Adrenal gland (tissue), 5 donors: ENCODE data around the gene SLC36A1.

Source experiments
- POLR2A ChIP-seq, 2 donors: fragments of 450-650 bp; IDR thresholded peaks; one replicate each; pipeline ENCODE4 v1.6.1; 2017; ENCODE audit warnings: antibody characterized with exemption in 2 of 2, mild to moderate bottlenecking in 2 of 2, moderate library complexity in 1 of 2
- TF ChIP-seq, protein P1 (sequence below), 6 experiments: fragments of 450-650 bp in 4 of 6; fragments of 200-600 bp in 2 of 6; sonication (generic) in 1 of 6; IDR thresholded peaks; 1 replicate in 5 of 6; 2 replicates in 1 of 6; pipeline versions ENCODE4 v1.5.1 to v1.8.0; 2016 to 2021; ENCODE audit warnings: antibody characterized with exemption in 6 of 6, mild to moderate bottlenecking in 2 of 6, moderate library complexity in 1 of 6
- donor health status: DM: no; HTN: no; CAD: no.

DNA sequence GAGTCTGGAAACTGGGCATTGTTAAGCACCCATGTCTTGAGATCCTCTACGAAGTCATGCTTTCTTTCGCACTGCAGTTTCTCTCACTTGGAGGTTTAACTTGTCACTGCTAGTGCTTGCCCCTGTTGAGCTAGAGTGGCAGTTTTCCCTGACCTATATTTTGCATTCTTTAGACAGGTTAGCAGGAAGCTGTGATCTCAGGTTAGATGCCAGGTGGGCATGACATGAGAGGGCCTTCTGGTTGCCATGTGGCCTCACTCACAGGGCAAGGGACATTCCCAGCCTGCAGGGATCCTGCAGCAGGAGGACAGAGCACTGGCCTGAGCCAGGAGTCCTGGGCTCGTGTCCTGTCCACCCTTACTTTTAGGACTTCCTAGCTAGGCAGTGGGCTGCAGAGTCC, 28.6 kb downstream of the SLC36A1 start:
- TF ChIP-seq, protein P1, sequence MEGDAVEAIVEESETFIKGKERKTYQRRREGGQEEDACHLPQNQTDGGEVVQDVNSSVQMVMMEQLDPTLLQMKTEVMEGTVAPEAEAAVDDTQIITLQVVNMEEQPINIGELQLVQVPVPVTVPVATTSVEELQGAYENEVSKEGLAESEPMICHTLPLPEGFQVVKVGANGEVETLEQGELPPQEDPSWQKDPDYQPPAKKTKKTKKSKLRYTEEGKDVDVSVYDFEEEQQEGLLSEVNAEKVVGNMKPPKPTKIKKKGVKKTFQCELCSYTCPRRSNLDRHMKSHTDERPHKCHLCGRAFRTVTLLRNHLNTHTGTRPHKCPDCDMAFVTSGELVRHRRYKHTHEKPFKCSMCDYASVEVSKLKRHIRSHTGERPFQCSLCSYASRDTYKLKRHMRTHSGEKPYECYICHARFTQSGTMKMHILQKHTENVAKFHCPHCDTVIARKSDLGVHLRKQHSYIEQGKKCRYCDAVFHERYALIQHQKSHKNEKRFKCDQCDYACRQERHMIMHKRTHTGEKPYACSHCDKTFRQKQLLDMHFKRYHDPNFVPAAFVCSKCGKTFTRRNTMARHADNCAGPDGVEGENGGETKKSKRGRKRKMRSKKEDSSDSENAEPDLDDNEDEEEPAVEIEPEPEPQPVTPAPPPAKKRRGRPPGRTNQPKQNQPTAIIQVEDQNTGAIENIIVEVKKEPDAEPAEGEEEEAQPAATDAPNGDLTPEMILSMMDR (IDR thresholded peaks at IDR 0.05), result no peak
- TF ChIP-seq POLR2A (IDR thresholded peaks at IDR 0.05), result no peak
